Sigmoid colon (tissue), 7 donors: Measurements from ENCODE around the gene CNOT4. TPM values are rescaled to one million over a fixed set of nuclear protein-coding genes. Genes with fewer than 3 reads are reported as not detected.

Experiments
- DNase-seq: peaks from one replicate; pipeline ENCODE4 v3.0.0-alpha.2; 2019
- H3K27ac ChIP-seq, 4 donors: fragments of 200-600 bp; sonication (generic); one replicate each; pipeline ENCODE4 v1.5.1; 2016 to 2019; ENCODE audit warnings: mild to moderate bottlenecking in 1 of 4
- H3K27me3 ChIP-seq, 3 donors: fragments of 200-600 bp; sonication (generic); one replicate each; pipeline ENCODE4 v1.5.1; 2019; ENCODE audit warnings: mild to moderate bottlenecking in 1 of 3
- H3K36me3 ChIP-seq, 4 donors: fragments of 200-600 bp; sonication (generic); one replicate each; pipeline ENCODE4 v1.5.1; 2016 to 2019
- H3K4me1 ChIP-seq, 4 donors: fragments of 200-600 bp; sonication (generic); one replicate each; pipeline ENCODE4 v1.5.1; 2017 to 2019
- H3K4me3 ChIP-seq, 4 donors: fragments of 200-600 bp; sonication (generic); one replicate each; pipeline ENCODE4 v1.5.1; 2017 to 2019; ENCODE audit warnings: mild to moderate bottlenecking in 2 of 4, moderate library complexity in 1 of 4
- H3K9me3 ChIP-seq, 4 donors: fragments of 200-600 bp in 3 of 4; sonication (generic) in 3 of 4; one replicate each; pipeline versions ENCODE4 v1.5.1 to v1.6.1; 2013 to 2019
- EP300 ChIP-seq, 4 donors: sonication (generic); formaldehyde crosslinking; IDR thresholded peaks; one replicate each; pipeline ENCODE4 v1.6.1; 2017; ENCODE audit warnings: antibody characterized with exemption in 4 of 4
- POLR2A ChIP-seq, 2 donors: fragments of 450-650 bp; IDR thresholded peaks; one replicate each; pipeline ENCODE4 v1.6.1; 2016; ENCODE audit warnings: antibody characterized with exemption in 2 of 2, mild to moderate bottlenecking in 2 of 2, moderate library complexity in 2 of 2
- POLR2AphosphoS5 ChIP-seq, 4 donors: sonication (generic); formaldehyde crosslinking; IDR thresholded peaks; one replicate each; pipeline ENCODE4 v1.6.1; 2017; ENCODE audit warnings: antibody characterized with exemption in 4 of 4
- WGBS, 2 donors: extraction: QIAGEN DNeasy Blood & Tissue Kit; methylation state at CpG; one replicate each; pipeline ENCODE4 v1.1.7; 2013; 5-methylcytosine and 5-hydroxymethylcytosine counted together
- intact Hi-C: fragments of 100-400 bp; cut with DNase I; formaldehyde crosslinking; loops from one replicate; pipeline ENCODE4 v1.15.1; 2023
- polyA plus RNA-seq, 3 donors: library from polyadenylated mRNA; stranded (reverse); fragments of 200-250 nt; gene quantifications; one replicate each; pipeline ENCODE4 v1.2.3, GENCODE V29; 2013
- total RNA-seq, 4 donors: library from RNA; depleted of rRNA; stranded (reverse); fragments of >200 nt; gene quantifications; one replicate each; pipeline ENCODE4 v1.1.0, GENCODE V29; 2016
- TF ChIP-seq, protein P1 (sequence below), 4 experiments: fragments of 450-650 bp in 3 of 4; fragments of 200-600 bp in 1 of 4; IDR thresholded peaks; one replicate each; pipeline ENCODE4 v1.5.1; 2016 to 2019; ENCODE audit warnings: antibody characterized with exemption in 4 of 4, mild to moderate bottlenecking in 3 of 4, moderate library complexity in 2 of 4
- donor health status: healthy with polysubstance abuse.
- donor health status: Bipolar disorder and iron deficiency.
- donor health status: healthy.

CNOT4 gene
- total and polyA plus RNA-seq, 7 donors, result 4.2 to 31.6 (median 23.5) TPM

DNA sequence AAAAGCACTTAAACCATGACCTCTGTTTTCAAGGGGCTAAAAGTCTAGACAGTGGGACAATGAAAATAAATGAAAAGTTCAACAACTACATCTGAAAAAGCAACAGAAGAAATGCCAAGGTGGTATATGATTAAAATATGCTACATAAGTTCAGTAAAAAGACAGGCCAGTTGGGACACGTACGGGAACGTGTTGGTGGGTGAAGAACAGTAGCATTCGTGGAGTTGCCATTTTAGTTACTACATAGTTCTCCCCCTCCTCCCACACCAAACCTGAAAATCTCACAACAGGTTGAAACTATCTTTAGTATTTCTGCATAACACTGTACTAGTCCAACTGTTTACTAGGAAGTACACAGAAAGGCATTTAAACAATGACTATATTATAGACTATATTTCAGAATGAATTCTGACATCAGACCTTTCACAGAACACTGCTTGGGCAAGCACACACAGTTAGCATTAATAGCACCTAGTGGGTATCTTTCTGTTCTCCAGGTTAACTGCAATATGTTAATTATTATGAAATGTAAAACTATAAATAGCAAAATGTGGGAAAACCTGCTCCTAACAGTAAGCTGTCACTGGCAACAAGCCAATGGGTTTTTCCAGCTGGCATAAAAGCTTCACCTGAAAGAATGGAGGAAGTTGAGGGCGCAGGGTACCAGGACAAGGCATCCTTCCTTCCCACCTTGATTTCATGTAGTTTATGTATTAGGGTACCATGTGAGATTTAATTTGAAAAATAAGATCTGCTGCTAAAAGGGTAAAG is 141.3 kb downstream of the CNOT4 start:
- Histone ChIP-seq H3K4me1 (no peaks in the 10 kb centered on the region), H3K9me3 (no peaks in the 10 kb centered on the region), H3K27me3 (no peaks in the 10 kb centered on the region), H3K27ac (no peak overlapping the region), H3K36me3 (no peaks in the 10 kb centered on the region), H3K4me3 (no peak overlapping the region)
- TF ChIP-seq EP300 (IDR thresholded peaks at IDR 0.05) (no peak), POLR2AphosphoS5 (IDR thresholded peaks at IDR 0.05) (no peak), POLR2A (IDR thresholded peaks at IDR 0.05) (no peak)
- TF ChIP-seq, protein P1, sequence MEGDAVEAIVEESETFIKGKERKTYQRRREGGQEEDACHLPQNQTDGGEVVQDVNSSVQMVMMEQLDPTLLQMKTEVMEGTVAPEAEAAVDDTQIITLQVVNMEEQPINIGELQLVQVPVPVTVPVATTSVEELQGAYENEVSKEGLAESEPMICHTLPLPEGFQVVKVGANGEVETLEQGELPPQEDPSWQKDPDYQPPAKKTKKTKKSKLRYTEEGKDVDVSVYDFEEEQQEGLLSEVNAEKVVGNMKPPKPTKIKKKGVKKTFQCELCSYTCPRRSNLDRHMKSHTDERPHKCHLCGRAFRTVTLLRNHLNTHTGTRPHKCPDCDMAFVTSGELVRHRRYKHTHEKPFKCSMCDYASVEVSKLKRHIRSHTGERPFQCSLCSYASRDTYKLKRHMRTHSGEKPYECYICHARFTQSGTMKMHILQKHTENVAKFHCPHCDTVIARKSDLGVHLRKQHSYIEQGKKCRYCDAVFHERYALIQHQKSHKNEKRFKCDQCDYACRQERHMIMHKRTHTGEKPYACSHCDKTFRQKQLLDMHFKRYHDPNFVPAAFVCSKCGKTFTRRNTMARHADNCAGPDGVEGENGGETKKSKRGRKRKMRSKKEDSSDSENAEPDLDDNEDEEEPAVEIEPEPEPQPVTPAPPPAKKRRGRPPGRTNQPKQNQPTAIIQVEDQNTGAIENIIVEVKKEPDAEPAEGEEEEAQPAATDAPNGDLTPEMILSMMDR (IDR thresholded peaks at IDR 0.05), result no peak
- 93 to 95% methylated on average over 5 of the region's 5 CpGs for WGBS, 2 donors
- intact Hi-C loops, result no loop called here
- DNase-seq, result no peak

DNA sequence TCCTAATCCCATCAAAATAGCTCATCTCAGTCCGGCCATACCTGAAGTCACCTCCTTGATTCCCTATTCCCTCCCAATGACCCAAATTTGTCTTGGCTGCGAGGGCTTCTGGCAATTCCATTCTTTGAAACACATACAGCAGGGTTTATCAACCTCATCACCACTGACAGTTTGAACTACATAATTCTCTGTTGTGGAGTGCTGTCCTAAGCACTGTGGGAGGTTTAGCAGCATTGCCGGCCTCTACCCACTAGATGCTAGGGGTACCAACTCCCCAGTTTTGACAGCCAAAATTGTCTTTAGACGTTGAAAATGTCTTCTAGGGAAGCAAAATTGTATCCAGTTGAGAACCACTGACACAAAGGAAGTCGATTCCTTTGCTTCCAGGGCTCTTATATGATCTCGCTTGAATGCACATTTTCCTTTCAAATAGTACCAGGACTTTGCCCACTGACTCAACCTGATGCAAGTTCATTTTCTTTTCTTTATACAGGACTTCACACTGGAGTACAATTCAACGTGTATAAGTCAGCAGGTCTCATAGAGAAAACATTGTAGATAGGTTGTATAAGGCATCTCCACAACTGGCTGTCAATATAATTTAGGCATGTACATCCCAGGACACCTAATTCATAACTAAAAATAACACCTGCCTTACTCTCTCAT is 142.9 kb downstream of the CNOT4 start:
- Histone ChIP-seq H3K27ac (no peak overlapping the region), H3K36me3 (peaks cover 0 to 13% (median 6%) of the 10 kb centered on the region in 4 donors), H3K4me3 (no peak overlapping the region), H3K4me1 (no peaks in the 10 kb centered on the region), H3K27me3 (no peaks in the 10 kb centered on the region), H3K9me3 (no peaks in the 10 kb centered on the region)
- no peak for DNase-seq
- intact Hi-C loops, result no loop called here
- 74 to 94% methylated on average over 7 of the region's 7 CpGs for WGBS, 2 donors
- TF ChIP-seq POLR2AphosphoS5 (IDR thresholded peaks at IDR 0.05) (no peak), POLR2A (IDR thresholded peaks at IDR 0.05) (no peak), EP300 (IDR thresholded peaks at IDR 0.05) (no peak)
- TF ChIP-seq, protein P1 (IDR thresholded peaks at IDR 0.05), result no peak

DNA sequence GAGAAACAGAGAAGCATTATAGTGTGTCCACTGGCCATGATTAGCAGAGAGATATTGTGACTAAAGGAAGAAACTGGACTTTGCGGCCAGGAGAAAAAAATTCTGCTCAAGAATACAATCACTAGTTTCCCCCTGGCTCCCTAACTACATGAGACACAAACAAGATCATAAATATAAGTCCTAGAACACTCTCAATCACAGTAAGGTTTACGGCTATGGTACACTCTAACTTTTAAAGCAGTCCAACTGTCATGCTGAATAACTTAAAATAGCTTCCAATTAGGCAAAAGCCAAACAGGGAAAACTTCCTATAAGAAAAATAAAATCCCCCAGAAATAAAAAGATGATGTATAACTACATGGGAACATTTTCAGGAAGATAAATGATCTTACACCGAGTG is 144.2 kb downstream of the CNOT4 start:
- 80 to 87% methylated on average over 3 of the region's 3 CpGs for WGBS, 2 donors
- no peaks in the 10 kb centered on the region for H3K9me3 ChIP-seq
- intact Hi-C loops, result no loop called here
- H3K27me3 ChIP-seq, result no peaks in the 10 kb centered on the region
- H3K36me3 ChIP-seq, result peaks cover 0 to 13% (median 6%) of the 10 kb centered on the region in 4 donors
- no peaks in the 10 kb centered on the region for H3K4me1 ChIP-seq
- no peak overlapping the region for H3K4me3 ChIP-seq
- TF ChIP-seq, protein P1 (IDR thresholded peaks at IDR 0.05), result no peak
- no peak for TF ChIP-seq POLR2A (IDR thresholded peaks at IDR 0.05)
- TF ChIP-seq EP300 (IDR thresholded peaks at IDR 0.05), result no peak
- TF ChIP-seq POLR2AphosphoS5 (IDR thresholded peaks at IDR 0.05), result no peak
- H3K27ac ChIP-seq, result no peak overlapping the region
- no peak for DNase-seq

DNA sequence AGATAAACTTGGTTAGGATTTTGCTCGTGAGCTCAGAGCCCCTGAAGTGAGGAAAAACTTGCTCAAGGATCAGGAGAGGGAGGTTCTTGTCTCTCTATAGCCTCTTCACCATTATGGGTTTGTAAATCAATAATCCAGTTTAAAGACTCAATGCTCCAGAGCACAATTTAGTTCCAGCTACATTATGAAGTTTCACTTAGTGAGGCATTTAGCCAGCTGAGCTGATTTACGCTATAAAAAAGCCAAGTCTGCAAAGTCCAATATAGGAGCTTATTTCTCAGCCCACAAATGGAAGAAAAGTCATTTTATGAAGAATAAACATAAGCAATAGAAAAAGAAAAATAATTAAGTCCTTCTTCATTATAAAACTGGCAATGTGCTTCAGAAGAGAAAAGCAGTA is 145.7 kb downstream of the CNOT4 start:
- intact Hi-C loops, result no loop called here
- WGBS, 2 donors, result 92 to 93% methylated on average over 2 of the region's 2 CpGs
- no peak for DNase-seq
- TF ChIP-seq EP300 (IDR thresholded peaks at IDR 0.05) (no peak), POLR2A (IDR thresholded peaks at IDR 0.05) (no peak), POLR2AphosphoS5 (IDR thresholded peaks at IDR 0.05) (no peak)
- TF ChIP-seq, protein P1 (IDR thresholded peaks at IDR 0.05), result no peak
- Histone ChIP-seq H3K36me3 (peaks cover 0 to 13% (median 6%) of the 10 kb centered on the region in 4 donors), H3K4me3 (no peak overlapping the region), H3K27ac (no peak overlapping the region), H3K9me3 (no peaks in the 10 kb centered on the region), H3K27me3 (no peaks in the 10 kb centered on the region), H3K4me1 (no peaks in the 10 kb centered on the region)
